RKO (cell line): ENCODE measurements around the gene KCNH1.

Experiments
- DNase-seq: peaks from one replicate; pipeline ENCODE4 v3.0.0-alpha.2; 2016; ENCODE audit warnings: low spot score

KCNH1 gene

DNA sequence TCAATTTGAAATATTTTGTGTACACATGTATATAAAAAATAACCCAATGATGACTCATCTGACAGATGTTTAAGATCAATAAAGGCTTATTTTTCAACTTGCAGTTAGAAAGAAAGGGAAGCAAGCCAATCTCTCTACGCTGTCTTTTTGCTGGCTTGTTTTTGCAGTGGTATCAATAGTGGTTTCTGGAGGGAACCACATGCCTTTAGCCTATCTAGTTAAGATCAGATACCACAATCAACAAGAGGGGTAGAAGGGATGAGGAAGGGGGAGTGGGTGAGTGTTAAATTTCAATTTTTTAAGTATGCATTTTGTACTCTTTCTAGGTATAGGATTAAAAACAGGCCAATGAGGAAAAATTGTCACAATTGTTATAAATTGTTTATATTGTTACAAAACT is 276.2 kb downstream of the KCNH1 start:
- DNase-seq: no peak

DNA sequence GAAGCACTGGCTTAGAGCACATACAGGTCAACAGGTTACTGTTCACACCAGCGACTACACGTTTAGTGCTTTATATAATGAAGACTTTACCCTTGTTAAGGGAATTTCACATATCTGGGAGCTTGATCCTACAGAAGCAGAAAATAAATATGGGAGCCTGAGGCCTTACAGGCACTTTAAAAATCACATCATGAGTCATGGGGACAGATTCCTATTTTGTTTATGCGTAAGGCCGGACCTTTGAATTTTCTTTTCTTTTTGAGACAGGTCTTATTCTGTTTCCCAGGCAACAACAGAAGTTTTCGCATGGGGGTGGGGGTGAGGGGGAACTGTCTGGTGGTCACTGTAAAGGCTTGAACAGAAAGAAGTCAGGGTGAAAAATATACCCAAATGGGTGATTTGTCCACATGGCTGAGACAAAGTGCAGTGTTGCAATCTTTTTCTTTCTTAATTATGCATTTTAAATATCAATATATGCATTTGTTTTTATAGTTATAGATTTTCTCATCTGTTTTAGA is 276.7 kb downstream of the KCNH1 start:
- DNase-seq: no peak

DNA sequence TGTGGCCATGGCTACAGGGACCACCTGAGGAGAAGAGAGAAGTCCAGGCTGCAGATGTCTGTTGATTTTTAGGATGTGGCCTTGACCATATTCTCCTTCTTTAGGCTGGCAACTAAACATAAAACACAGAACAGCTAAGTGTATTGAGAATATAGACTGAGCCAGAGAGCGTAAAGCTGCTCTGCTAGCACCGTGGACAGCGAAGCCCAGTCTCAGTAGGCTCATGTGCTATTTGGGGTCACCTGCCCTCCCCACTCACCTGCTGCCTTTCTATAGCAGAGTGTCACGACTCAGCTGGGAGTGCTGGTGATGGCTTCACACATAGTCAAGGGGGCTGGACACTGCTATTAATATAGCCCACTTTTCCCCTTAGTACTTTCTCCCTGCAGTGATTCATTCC is 278.5 kb downstream of the KCNH1 start:
- DNase-seq: no peak

GRCh38 chr1:210853276-210853675 is 280.7 kb downstream of the KCNH1 start:
- no peak for DNase-seq

- no peak for DNase-seq
Measured at GRCh38 chr1:210850556-210850955, 283.4 kb downstream of the KCNH1 start.

GRCh38 chr1:210848474-210848873 is 285.5 kb downstream of the KCNH1 start:
- no peak for DNase-seq

DNA sequence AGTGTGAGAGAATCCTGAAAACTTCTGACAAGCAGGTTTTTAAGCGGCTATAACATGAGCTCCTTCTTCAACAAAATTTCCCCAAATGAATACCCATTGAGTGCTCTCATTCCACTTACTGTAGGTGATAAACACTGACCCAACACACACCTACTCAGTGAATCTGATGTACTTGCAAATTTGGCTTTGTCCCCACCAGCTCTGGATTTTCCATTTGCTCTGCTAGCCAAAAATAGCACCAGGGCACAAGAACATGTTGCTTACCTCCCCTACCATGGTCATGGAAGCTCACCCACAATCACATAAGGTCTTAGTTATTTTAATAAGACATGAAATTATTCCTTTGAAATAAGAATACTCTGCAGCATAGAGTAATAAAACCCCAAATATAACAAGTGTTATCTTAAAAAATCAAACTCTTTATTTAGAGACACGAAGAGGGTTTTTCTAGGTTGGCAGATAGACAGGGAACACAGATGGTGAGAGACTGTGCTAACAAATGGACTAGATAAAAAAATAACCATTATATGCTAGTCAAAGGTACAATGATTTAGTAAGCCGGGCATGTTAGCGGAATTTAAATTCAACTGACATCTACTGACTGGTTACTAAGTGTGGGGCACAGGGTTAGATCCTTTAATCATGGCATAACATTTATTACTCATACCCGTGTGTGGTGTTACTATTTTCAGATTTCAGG is 291.9 kb downstream of the KCNH1 start:
- no peak for DNase-seq

DNA sequence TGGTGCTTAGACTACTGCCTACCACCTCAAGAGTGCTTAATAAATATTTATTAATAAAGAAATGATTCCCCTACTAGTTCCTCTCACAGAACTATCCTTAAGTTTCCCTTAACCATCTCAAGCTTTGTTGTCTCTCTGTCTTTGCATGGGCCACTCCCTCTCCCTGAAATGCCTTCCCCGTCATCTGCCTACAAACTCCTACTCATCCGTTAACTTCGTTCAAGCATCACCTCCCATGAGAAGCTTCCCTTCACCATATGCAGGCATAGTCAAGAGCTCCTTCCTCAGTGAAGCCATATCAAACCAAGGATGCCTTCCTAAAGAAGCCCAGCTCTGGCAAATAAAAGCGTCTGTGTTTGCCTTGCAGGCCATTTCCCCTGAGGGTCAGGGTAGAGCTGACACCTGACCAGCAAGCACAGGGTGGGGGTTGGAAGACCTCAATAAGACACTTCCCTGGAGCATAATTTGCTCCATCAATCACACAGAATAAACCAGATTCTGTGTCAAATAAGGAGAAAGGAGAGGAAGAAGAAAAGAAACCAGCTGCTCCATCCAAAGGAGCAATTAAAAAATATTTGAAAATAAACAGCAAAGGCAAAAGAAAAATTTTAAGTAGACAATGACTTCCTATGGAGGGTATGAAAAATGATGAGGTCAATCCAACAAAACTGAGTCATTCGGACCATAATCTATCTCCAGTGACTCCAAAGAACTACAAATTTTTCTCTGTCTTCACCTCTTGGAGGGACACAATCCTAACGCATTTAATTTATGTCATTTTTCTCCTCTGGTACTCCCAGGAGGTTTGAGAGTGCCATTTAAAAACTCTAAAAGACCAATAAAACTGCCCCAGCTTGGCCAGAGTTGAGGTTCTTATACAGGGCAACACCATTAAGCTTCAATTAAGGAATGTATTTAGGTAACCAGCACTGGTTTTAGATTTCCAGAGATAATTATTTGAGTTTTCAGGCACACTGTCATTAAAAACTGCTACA is 303.6 kb downstream of the KCNH1 start:
- no peak for DNase-seq

- peak; percentile 1 for DNase-seq
Measured at GRCh38 chr1:210828996-210829596, 304.9 kb downstream of the KCNH1 start.

- no peak for DNase-seq
Measured at GRCh38 chr1:210827481-210827880, 306.5 kb downstream of the KCNH1 start.

GRCh38 chr1:210826686-210827085 is 307.3 kb downstream of the KCNH1 start:
- DNase-seq: no peak

DNA sequence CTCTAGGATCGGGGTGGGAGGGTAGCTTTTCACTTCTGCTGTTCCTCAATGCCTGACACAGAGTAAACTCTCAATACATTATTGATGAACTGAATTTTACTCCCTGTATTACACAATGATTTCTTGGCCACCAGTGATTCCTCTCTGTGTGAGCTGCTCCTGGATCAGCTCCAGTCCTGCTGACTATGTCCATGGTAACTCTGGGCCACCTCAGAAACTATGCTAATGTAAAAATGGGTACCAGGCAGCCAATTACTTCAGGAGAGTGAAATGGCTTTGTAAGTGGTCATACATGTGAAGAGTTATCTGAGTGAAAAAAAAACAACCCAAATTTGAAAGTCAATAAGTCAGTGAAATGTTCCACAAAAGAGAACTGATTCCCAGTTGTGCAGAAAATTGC is 311.0 kb downstream of the KCNH1 start:
- no peak for DNase-seq

DNA sequence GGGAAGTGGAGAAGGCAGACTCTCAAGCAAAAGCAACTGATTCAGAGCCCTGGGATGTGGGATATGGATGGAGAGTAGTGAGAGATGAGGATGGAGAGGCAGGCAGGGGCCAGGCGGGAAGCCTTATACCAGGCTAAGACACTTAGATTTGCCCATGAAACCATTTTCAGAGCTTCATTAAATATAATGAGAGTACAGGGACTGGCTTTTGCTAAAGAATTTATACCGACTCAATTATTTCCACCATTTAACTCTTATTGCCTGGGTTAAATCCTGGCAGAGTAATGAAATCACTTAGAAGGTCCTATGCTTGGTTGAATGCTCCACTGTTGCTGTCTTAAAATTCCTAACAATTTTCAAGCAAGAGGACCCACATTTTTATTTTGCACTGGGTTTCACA is 311.7 kb downstream of the KCNH1 start:
- DNase-seq: no peak

DNA sequence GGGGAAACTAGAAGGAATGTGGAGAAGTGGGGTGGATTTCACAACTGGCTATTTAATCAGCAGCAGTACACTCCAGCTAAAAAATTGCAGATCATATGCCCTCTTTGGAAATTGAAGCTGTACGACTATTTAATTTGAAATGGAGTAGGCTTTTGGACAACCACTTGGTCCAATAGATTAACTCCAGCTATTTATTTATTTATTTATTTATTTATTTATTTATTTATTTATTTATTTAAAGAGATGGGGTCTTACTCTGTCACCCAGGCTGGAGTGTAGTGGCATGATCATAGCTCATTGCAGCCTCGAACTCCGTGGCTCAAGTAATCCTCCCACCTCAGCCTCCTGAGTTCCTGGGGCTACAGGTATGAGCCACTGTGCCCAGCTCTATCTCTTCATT is 312.3 kb downstream of the KCNH1 start:
- DNase-seq: no peak

DNA sequence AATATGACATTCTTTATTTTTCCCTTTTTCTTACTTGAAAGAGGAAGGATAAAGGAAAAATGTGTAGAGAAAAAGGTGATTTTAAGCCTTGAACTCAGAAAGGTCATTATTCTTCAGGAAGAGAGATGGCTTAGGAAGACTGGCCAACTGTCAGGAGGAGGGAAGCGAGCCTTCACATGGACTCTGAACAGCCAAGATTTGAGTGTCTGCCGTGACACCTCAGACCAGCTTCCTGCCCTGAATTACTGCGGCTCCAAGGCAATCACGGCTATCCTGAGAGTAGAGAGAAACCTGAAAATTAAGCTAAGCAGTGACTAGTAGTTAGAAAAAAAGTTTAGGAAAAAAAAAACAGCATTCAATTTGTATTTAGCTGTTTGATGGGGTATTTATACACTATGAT is 314.7 kb downstream of the KCNH1 start:
- DNase-seq: no peak

- DNase-seq: no peak
Measured at GRCh38 chr1:210817385-210818275, 316.3 kb downstream of the KCNH1 start.

DNA sequence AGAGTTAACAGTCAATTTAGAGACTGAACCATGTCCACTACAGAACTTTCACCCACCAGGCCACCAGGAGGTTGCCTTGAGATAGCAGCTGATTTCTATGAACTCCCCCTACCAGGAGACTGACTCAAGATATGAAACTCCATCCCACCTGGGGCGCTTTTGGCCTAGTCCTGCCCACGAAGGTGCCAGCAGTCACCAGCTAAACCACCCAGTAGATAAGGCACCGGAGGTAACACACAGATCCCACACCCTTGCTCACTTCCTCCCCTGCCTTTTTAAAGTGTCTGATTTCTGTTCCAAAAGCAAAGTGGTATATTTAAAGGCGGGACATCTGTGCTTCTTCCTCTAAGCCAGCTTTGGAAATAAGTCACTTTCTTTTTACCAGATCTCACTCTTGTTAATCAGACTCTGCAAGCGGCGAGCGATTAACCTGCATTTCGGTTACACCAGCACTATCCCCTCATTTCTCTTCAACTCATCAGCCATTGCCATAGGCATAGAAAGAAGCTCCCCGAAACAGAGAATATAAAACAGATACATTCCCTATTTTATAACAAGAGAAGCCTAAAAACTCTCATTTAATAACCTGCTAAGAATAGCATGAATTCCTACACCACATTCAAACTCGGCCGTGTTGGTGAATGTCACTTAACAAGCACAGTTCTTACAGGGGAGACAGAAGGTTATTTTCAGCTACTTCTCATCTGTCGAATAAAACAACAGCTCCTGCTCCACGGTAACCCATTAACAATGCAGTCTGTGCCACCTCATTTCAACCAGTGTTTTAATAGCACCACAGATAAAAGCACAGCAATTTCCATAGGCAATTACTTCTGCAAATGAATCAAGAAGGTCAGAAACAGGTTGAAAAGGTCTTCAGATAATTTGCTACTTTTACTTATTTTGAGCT is 318.1 kb downstream of the KCNH1 start:
- no peak for DNase-seq

- DNase-seq: no peak
Measured at GRCh38 chr1:210814382-210815123, 319.4 kb downstream of the KCNH1 start.

GRCh38 chr1:210801501-210801900 is 332.4 kb downstream of the KCNH1 start:
- DNase-seq: no peak

GRCh38 chr1:210800756-210801155 is 333.2 kb downstream of the KCNH1 start:
- DNase-seq: no peak
